Activated naive CD8-positive, alpha-beta T cell treated with anti-CD3 and anti-CD28 coated beads, Interleukin-2, amount 50 U/mL, for 16 hours (primary cell): ENCODE data around the gene ARHGAP42.

Experiments used
- DNase-seq: peaks from one replicate; pipeline ENCODE4 v3.0.0-alpha.2; 2020; ENCODE audit warnings: low read depth, low spot score

Gene ARHGAP42

DNA sequence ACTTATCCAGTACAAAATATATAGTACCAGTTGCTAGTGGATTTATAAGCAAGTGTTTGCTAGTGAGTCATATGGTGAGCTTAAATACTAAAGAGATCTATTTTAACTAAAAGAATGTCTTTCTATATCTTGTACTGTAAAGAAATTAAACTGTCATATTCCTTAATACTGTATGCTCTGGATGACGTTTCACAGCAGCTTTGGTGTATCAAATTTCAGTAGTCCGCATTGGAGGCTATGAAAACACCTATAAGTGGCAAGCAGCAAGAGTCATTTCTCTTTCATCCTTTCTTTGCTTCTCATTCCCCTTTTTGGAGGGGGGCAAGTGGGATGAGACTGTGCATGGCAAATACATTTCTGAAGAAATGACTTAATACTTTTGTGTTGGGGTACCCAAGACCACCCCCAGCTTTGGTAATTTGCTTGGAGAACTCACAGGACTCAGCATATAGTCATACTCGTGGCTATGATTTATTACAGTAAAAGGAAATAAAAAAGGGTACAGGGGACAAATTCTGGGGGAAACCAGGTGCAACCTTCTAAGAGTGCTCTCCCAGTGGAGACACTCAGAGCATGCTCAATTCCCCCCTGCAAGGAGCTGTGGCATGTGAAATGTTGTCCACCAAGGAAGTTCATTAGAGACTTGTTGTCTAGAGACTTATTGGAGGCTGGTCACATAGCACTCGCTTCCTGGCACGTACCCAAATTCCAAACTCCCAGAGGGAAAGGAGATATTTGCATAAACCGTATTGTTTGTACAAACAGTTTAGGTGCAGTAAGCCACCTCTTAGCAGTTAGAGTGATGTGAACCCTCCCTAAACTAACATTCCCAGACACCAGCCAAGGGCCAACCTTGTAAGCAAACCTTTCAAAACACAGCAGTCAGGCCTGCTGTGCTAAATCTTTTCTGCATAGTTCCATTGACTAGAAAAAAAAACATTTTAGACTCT lies 231.7 kb downstream of the ARHGAP42 start:
- DNase-seq: no peak

DNA sequence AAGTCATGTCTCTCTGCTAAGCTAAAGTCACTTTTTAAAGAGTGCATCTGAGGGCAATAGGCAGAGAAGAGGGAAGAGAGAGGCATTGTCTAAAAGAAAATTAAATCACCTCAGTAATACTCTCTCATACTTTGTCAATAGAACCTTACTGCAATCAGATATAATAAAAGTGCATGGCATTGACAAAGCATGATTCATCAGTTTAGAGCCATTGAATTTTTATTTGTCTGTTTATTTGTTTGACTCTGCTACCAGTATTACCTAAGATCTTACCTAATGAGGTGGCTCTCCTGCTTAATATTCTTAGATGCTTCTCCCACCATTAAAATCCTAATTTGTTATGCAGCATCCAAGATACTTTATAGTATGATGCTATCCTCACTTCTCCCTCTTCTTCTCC lies 233.5 kb downstream of the ARHGAP42 start:
- no peak for DNase-seq

DNA sequence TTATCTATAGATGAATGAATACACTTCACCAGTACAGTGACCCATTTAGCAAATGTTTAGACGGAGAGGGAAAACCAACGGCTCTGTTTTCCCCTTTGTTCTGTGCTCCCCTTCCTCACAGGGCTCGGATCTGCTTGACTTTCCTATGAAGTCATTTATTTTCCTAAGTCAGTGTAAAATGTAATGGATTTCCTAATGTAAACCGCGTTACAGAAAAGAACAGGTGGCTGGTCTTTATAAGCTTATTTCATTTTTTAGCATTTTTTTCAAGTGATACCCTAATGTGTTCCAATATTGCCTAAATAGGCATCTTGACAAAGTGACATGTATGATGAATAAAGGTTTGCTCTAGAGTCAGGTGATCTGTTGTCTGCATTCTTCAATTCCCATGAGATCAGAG lies 235.0 kb downstream of the ARHGAP42 start:
- no peak for DNase-seq

DNA sequence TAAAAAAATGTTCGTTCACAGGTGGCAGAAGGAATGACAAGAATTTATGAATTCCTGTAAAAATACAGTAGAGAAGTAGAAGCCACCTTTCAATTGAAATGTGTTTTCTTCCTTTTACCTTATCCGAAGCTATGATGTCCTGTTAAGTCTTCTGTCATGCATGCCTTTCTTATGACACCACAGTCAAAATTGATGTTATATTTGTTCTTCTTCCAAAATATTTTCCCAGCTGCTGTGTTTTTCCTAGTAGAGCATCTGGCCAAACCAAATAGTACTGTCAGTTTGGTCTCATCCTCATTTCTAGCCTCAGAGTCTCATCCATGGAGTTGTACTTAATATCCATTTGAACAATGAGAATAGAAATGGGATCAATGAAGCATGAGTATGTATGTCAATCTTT lies 236.5 kb downstream of the ARHGAP42 start:
- DNase-seq: no peak

DNA sequence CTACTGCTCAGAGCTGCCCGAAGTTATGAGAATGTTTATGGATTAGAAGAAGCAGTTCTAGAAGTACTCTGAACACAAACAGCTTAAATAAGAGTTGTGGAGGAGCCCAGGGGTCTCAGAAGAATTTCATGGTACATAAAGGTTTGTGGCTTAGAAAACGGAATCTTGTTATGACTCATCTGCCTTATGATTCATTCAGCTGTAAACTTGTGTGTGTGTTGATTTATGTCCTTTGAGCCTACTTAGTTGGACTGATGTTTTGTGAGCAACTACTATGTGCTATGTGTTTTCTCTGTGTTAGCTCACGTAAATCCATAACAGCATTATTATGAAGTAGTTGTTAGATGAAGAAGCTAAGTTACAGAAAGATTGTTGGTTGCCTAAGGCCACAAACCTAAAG lies 238.8 kb downstream of the ARHGAP42 start:
- no peak for DNase-seq

DNA sequence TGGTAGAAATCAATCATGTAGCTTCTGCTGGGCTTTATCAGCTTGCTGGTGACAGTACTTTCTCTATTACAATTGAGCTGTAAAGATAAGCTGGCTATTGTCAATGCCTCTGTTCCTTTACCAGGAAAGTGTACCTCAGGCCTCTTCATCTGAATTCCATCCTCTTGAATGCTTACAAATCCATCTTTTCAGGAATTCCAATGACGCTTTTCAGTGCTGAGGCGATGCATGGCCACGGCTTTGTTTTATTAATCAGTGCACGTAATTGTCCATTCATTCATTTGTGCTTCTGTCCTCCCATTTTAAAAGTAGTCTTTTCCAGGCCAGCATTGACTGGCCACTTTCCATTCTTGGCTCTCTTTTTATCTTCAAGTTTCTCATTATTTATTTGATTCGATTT lies 240.5 kb downstream of the ARHGAP42 start:
- DNase-seq: no peak

DNA sequence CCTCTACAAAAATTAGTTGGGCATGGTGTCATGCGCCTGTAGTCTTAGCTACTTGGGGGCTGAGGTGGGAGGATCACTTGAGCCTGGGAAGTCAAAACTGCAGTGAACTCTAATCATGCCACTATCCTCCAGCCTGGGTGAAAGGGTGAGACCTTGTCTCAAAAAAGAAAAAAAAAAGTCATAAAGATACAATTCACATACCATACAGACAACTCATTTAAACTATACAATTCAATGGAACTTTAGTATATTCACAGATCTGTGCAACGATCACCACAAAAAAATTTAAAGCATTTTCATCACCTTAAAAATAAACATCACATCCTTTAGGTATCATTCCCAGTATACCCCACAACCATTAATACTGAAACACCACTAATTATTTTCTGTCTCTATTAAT lies 241.3 kb downstream of the ARHGAP42 start:
- no peak for DNase-seq

DNA sequence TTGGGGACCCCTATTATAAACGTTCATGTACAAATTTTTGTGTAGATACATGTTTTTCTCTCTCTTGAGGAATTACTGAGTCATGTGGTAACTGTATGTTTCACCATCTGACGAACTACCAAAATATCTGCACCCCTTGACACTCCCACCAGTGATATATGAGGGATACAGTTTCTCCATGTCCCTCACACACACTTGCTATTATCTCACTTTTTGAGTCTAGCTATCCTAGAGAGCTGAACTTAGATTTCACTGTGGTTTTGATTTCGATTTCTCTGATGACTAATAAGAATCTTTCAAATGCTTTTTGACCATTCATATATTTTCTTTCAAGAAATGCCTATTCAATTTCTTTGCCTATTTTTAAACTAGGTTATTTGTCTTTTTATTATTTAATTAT lies 242.3 kb downstream of the ARHGAP42 start:
- no peak for DNase-seq

DNA sequence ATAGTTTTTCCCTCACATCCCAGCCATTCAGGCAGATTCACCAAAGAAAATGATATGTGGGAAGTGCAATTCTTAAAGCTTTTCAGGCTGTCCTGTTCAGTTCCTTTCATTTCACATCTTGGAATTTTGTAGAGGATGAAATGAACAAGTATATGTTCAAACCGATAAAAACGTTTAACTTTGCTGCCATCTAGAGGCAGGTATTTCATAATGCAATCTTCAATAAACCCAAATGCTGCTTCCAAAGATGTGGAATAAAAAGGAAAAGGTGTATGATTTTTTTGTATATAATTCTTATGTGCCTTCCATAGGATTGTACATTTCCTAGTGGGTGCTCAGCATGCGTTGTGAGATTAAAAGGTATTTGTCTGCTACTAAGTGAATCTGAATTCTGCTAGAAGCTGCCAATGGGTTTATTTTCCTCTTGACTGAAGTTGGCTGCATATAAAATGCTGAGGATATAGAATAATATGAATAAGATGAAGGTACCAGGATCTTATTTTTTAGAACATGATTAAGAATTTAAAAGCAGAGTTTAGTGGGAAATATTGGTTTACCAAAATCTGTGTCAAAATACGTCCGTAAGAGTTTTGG lies 243.2 kb downstream of the ARHGAP42 start:
- DNase-seq: no peak

DNA sequence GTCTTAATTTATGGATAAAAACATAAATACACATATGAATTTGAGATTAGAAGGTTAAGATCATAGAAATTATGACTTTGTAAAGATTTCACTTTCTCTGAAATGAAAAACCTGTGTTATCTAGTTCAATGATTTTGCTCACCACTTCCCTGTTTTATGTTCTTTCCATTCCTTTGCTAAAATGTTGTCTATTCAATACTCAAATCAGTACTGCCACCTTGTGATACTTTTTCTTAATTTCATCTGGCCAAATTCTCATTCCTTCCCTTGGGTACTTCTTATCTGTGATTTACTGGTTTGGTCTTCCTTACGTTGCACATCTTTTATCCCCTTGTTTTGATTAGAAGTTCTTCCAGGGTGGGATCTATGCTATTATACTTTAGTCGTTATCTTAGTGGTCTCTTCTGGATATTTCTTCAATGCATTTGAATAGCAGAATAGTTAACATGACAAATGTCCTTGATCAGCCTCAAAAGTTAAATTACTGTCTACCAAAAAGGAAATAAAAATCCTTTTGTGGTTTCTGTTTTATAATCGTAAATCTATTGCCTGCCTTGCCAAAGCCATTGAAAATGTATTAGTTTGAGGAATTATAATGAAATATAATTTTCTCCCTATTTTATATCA lies 245.5 kb downstream of the ARHGAP42 start:
- DNase-seq: no peak

DNA sequence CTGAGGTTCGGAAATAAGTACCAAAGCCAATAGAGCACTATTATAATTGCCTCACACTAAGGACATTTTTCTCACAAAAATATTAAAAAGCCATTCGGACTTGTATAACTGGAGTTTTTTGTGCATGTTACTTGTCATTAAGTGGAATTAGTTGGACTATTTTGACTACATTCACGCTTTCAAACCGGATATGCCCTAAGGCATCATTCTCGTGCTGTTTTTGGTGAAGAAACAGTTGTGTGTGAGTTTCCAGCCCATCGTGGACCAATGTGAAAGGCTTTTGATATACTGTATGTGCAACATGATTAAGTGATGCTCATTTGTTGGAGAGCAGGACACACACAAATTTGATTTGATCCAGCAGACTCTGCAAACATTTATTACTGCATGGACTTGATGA lies 249.7 kb downstream of the ARHGAP42 start:
- no peak for DNase-seq

DNA sequence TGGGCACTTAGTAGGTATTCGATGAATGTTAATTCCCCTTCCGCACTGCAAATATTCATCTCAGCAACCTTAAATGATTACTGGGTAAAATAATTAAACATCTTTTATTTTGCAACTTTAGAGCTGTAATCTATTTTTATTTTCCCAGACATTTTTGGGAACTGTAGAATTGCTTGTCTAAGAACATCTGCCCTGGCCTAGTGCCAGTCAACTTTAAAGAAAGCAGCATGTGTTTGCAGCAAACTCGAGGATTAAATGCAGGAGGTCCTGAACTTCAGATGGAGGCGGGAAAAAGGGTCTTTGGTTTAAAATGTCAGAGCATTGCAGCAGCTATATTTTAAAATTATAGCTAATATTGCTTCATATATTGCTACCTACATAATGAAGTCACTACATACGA lies 252.5 kb downstream of the ARHGAP42 start:
- DNase-seq: no peak

DNA sequence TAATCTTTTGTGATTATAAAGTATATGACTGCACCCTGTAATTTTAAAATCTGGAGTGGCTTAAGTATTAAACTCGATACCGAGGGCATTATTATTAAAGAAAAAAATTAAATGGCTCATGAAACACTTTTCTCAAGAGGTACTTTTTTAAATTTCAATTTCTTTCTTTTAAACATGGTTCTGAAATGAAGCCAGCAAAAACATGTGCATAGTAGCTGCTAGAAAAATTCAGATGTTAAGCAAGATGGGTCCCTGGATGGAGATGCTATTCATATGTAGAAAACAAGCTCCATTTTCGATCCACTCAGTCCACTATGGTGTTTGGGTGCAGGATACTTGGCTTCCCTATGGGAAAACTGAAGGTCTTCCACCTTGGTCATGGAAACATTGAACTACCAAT lies 253.0 kb downstream of the ARHGAP42 start:
- DNase-seq: no peak

DNA sequence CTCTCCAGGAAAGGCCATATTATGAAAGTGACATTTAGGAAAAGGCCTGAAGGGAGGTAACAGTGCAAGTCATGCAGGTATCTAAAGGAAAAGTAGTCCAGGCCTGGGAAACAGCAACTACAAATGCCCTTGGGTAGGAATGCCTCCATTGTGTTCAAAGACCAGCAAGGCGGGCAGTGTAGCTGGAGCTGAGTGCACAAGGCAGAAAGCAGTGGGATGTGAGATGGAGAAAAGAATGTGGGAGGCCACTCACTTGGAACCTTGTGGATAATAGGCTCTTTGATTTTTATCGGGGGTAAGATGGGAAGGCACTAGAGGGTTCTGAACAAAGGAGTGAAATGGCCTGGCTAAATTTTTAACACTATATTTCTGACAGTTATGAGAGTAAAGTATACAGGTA lies 253.9 kb downstream of the ARHGAP42 start:
- no peak for DNase-seq

DNA sequence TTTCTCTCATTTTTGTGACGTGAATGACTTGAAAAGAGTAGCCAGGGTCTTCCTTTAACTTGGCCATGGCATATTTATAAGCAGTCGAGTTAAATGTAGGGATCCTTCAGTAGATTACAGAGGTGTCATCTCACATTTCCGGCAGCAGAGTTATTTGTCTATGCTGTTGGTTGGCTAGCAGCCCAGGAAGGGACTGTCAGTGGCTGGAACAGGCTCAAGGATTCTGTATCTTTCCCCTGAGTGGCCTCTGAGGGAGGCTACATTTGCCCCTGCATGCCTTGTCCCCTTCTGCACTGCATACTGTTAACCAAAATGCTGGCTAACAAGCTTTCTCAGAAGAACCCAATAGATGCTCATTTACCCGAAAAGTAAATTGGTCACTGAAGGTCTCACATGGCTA lies 254.9 kb downstream of the ARHGAP42 start:
- no peak for DNase-seq

DNA sequence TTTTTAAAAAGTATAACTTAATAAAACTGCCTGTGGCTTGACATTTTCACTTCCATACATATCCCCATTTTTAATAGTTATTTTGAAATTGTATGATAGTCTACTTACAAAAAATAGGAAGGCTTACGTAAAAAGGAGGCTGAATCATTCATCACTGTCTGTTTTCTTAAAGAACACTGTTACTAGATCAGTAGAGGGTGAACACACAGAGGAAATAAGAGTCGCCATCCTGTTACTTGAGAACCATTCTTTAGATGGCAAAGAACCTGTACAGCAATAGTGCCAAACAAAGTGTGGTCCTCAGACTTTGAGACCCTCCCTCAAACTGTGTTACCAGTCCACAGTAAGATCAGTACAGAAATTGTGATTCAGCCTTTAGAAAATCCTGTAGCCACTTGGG lies 261.8 kb downstream of the ARHGAP42 start:
- no peak for DNase-seq

DNA sequence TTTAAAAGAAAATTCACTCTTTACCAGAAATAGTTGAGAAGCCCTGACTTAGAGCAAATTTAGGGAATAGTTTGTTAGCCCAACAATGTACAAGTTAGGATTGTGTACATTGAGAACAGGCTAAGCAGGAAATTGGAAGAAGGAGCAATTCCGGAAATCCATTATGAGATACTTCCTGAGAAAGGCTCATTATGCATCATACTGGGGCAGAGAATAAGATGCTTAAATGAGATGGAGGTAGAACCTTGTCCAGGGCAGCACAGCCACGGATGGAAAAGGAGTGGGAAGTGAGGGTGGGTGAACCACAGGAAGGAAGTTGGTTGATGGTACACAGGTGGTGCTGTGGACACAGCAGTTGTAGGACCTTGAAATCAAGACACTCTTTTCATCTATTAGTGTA lies 262.4 kb downstream of the ARHGAP42 start:
- no peak for DNase-seq

DNA sequence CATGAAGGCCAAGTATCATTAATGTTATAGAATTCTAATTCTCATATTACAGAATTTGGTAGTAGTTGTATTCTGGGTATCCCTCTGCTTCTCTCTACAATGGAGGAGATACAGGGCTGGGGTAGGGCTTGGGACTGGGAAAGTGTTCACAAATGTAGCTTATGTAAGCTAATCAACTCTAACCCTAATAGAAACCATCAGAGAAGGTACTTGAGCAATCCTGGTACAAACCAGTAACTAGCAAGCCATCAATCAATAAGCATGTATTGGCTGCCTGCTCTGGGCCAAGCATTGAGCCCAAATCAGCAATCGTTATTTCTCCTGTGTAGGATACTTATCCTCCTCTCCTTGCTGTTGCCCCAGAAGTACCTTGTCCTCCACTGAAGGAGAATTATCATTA lies 268.2 kb downstream of the ARHGAP42 start:
- no peak for DNase-seq

DNA sequence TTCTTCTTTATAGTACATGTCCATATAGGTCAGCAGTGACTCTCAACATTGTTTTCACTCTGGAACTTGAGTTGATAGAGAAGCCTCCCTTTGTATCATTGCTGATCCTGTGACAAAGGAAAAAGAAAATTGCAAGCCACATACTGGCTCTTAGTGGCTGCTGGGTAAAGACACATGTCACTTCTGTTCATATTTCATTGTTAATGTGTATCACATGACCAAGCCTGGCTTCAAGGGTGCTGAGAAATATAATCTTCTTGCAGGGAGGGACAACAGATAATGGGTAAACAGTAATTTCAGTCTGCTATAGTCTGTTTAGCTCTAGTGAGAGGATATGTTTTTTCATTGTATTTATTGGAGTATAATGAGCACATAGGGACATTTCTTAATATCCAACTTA lies 269.3 kb downstream of the ARHGAP42 start:
- DNase-seq: no peak

DNA sequence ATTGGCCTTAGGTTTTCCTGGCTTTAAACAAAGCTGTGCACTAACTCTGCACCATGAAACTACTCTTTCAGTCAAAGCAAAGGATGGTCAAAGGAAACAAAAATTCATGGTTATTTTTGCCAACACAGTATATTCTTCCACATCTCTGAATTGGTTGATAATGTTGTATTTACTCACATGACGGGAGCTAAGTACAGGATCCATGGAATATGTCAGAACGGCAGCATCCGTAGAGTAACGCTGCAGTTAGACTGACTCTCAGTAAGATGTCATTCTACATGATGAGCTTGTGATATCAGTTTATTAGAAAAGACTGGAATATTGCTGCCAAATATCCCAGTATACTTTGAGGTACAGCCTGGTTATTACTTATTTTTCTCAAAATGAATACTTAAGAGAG lies 270.4 kb downstream of the ARHGAP42 start:
- DNase-seq: no peak

DNA sequence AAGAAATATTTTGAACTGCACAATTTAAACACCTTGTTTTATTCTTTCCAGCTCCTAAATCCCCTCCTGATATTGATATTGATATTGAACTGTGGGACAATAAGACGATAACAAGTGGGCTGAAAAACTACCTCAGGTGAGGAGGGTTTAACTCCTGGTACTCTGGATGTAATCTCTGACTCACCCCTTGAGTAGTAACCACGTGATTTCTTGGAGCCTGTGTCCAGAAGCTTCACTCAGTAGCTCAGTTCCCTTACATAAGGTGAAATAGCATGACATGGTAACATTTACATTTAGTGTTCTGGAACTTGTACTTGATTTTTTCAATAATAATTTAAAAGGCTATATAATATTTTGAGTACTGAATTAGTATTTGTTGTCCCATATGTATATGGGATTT lies 274.5 kb downstream of the ARHGAP42 start:
- DNase-seq: no peak

DNA sequence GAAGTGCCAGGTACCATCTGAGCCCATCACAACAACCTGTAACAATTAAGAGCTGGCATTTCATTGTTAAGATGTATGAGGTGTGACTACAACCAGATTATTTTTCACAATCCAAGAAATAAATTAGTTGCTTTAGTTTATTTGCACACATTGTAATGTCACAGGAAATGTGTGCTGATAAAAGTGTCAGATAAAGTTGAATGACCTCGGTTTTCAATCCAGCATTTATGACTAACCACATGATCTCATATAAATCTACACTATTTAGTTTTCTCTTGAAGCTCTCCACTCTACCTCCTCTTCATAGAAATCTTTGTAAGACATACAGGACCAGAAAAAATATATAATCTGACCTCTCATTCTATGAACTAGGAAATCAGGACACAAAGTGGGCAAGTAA lies 276.3 kb downstream of the ARHGAP42 start:
- no peak for DNase-seq

DNA sequence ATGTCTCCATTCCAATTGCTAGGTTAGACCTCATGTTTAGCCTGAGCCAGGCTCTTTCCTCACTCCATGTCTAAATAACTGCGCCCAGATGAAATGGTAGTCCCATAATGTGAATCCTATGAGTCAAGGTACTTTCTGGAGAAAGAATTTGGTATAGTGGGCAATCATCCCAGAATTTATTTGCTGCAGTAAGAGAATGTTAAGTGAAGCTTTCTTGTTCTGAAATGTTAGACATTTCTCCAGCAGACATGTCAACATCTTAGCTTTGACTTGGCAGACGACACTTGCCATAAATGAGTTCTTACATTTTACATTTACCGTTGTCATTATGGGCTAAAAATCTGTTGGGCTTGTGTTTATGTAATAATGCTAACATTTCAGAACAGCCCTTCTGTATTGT lies 277.3 kb downstream of the ARHGAP42 start:
- no peak for DNase-seq
